Endothelial cell (in vitro differentiated cells): ENCODE measurements around the gene PANX2. TPM values are rescaled to one million over a fixed set of nuclear protein-coding genes. Genes with fewer than 3 reads are reported as not detected.
A peak's percentile ranks its signal among the peaks of the same experiment; 100 is the strongest.

ENCODE experiments used
- DNase-seq: peaks from one replicate; pipeline ENCODE4 v3.0.0; 2021; ENCODE audit warnings: low spot score
- H3K27ac Mint-ChIP-seq: one replicate; pipeline ENCODE4 v1.8.0; 2021; ENCODE audit warnings: mixed read lengths, inconsistent platforms; ENCODE audit not compliant: unreplicated experiment
- H3K27me3 Mint-ChIP-seq: one replicate; pipeline ENCODE4 v1.8.0; 2021; ENCODE audit warnings: mild to moderate bottlenecking, moderate library complexity, mixed read lengths, inconsistent platforms; ENCODE audit not compliant: unreplicated experiment
- H3K36me3 Mint-ChIP-seq: one replicate; pipeline ENCODE4 v1.8.0; 2021; ENCODE audit warnings: mild to moderate bottlenecking, low read depth, mixed read lengths, inconsistent platforms; ENCODE audit not compliant: unreplicated experiment
- H3K4me1 Mint-ChIP-seq: one replicate; pipeline ENCODE4 v1.8.0; 2021; ENCODE audit warnings: mild to moderate bottlenecking, mixed read lengths, inconsistent platforms; ENCODE audit not compliant: unreplicated experiment
- H3K4me3 Mint-ChIP-seq: one replicate; pipeline ENCODE4 v1.8.0; 2021; ENCODE audit warnings: mild to moderate bottlenecking, mixed read lengths, inconsistent platforms; ENCODE audit not compliant: unreplicated experiment
- H3K9me3 Mint-ChIP-seq: one replicate; pipeline ENCODE4 v1.8.0; 2021; ENCODE audit warnings: mixed read lengths, inconsistent platforms; ENCODE audit not compliant: unreplicated experiment
- total RNA-seq: library from RNA; stranded (reverse); fragmentation: NEBNext Ultra II Directional; extraction: Animal tissue kit (Norgen Biotek cat#: 25700); gene quantifications from one replicate; pipeline ENCODE4 v1.2.1, GENCODE V29; 2021; ENCODE audit not compliant: unreplicated experiment
- TF ChIP-seq, protein P1 (sequence below): fragments of 200-600 bp; sonication (generic); IDR thresholded peaks from one replicate; pipeline ENCODE4 v1.5.0; 2021; ENCODE audit warnings: antibody characterized with exemption; ENCODE audit not compliant: unreplicated experiment

PANX2 gene
- total RNA-seq, 1 donor from 2014 or later: 0.87 TPM

- H3K9me3 Mint-ChIP-seq: no peaks in the 10 kb centered on the region
- TF ChIP-seq, protein P1, sequence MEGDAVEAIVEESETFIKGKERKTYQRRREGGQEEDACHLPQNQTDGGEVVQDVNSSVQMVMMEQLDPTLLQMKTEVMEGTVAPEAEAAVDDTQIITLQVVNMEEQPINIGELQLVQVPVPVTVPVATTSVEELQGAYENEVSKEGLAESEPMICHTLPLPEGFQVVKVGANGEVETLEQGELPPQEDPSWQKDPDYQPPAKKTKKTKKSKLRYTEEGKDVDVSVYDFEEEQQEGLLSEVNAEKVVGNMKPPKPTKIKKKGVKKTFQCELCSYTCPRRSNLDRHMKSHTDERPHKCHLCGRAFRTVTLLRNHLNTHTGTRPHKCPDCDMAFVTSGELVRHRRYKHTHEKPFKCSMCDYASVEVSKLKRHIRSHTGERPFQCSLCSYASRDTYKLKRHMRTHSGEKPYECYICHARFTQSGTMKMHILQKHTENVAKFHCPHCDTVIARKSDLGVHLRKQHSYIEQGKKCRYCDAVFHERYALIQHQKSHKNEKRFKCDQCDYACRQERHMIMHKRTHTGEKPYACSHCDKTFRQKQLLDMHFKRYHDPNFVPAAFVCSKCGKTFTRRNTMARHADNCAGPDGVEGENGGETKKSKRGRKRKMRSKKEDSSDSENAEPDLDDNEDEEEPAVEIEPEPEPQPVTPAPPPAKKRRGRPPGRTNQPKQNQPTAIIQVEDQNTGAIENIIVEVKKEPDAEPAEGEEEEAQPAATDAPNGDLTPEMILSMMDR: no peak
- peaks cover 14% of the 10 kb centered on the region for H3K27me3 Mint-ChIP-seq
- no peaks in the 10 kb centered on the region for H3K36me3 Mint-ChIP-seq
- H3K27ac Mint-ChIP-seq: no peak overlapping the region
- no peak for DNase-seq
- H3K4me1 Mint-ChIP-seq: no peaks in the 10 kb centered on the region
- H3K4me3 Mint-ChIP-seq: no peak overlapping the region
These were observed 7.3 kb downstream of the PANX2 start for GRCh38 chr22:50177537-50178470.

- Mint-ChIP-seq H3K27ac (no peak overlapping the region), H3K27me3 (peaks cover 14% of the 10 kb centered on the region), H3K4me3 (no peak overlapping the region), H3K4me1 (no peaks in the 10 kb centered on the region), H3K9me3 (no peaks in the 10 kb centered on the region), H3K36me3 (no peaks in the 10 kb centered on the region)
- TF ChIP-seq, protein P1: no peak
- DNase-seq: no peak
These were observed 7.9 kb downstream of the PANX2 start for GRCh38 chr22:50178471-50178864.

GRCh38 chr22:50178871-50179869, 8.6 kb downstream of the PANX2 start:
- Mint-ChIP-seq H3K27me3 (peaks cover 14% of the 10 kb centered on the region), H3K9me3 (no peaks in the 10 kb centered on the region), H3K27ac (no peak overlapping the region), H3K36me3 (no peaks in the 10 kb centered on the region), H3K4me3 (peak overlapping the region; percentile 29), H3K4me1 (no peaks in the 10 kb centered on the region)
- TF ChIP-seq, protein P1: no peak
- no peak for DNase-seq

DNA sequence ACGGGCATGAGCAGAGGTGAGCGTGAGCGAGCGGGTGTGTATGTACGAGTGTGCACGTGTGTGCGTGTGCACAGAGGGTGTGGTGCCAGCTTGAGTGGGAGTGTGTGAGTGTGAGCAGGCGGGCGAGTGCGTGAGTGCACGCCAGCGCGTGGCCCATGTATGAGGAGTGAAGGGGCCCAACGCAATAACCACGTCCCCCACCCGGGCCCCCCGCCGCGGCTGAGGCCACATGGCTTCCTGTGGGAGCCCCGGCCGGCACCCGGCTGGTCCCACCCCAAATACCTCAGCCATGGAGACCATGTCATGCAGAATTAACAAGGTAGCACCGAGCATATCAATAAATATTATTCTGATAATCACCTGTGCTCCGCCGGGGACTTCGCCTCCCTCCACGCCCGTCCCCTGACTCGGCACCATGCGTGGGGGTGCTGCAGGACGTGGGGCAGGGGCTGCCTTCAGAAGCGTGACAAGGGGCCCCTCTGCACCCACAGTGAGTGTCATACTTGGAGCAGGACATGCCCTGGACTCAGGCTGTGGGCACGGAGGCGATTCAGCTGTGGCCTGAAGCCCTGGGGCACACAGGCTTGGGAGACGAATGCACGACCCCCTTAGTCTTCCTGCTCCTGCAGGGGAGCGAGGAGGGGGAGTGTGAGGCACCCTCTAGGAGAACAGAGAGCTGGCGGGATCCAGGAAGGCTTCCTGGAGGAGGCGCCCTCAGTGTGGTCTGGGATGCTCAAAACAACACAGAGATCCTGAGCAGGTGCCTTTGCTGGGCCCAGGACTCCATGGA, 9.6 kb downstream of the PANX2 start:
- Mint-ChIP-seq H3K36me3 (no peaks in the 10 kb centered on the region), H3K27me3 (peaks cover 10% of the 10 kb centered on the region), H3K4me1 (no peaks in the 10 kb centered on the region), H3K4me3 (peak overlapping the region; percentile 29), H3K27ac (no peak overlapping the region), H3K9me3 (no peaks in the 10 kb centered on the region)
- no peak for DNase-seq
- TF ChIP-seq, protein P1: no peak
